CD4-positive, alpha-beta T cell treated with Interferon alpha-2 for 1 hour (primary cell): Measurements from ENCODE around the gene AGPAT2.
"Not testable (repeated sequence)": the region's sequence is repeated elsewhere in the genome, so short reads cannot be mapped to it uniquely, and the experiment has no call there.

ENCODE experiments used
- DNase-seq, 2 donors: peaks; one replicate each; pipeline ENCODE4 v3.0.0-alpha.2; 2020 to 2022

Gene AGPAT2

GRCh38 chr9:136720251-136720897, 33.1 kb upstream of the AGPAT2 start:
- no peak for DNase-seq

GRCh38 chr9:136719195-136719880, 32.1 kb upstream of the AGPAT2 start:
- peak; percentile 36 to 42 for DNase-seq

GRCh38 chr9:136718345-136719194, 31.3 kb upstream of the AGPAT2 start:
- no peak for DNase-seq

- DNase-seq = no peak
Observed at GRCh38 chr9:136717399-136717798, 30.1 kb upstream of the AGPAT2 start.

- DNase-seq = no peak
Observed at GRCh38 chr9:136714893-136715274, 27.6 kb upstream of the AGPAT2 start.

GRCh38 chr9:136714096-136714892, 27.0 kb upstream of the AGPAT2 start:
- no peak for DNase-seq

- no peak for DNase-seq
Observed at GRCh38 chr9:136713550-136713949, 26.3 kb upstream of the AGPAT2 start.

GRCh38 chr9:136712690-136713544, 25.7 kb upstream of the AGPAT2 start:
- DNase-seq = no peak

GRCh38 chr9:136711751-136712689, 24.8 kb upstream of the AGPAT2 start, which contains the start of gene DIPK1B:
DIPK1B (plus strand) TSS chr9:136712572; CDS start chr9:136712666, 94 bp downstream.
- no peak for DNase-seq

- DNase-seq = not testable (repeated sequence)
Observed at GRCh38 chr9:136711219-136711648, 24.0 kb upstream of the AGPAT2 start.

GRCh38 chr9:136710543-136710942, 23.3 kb upstream of the AGPAT2 start:
- DNase-seq = no peak

- DNase-seq = no peak
Observed at GRCh38 chr9:136709454-136710109, 22.3 kb upstream of the AGPAT2 start.

- no peak for DNase-seq
Observed at GRCh38 chr9:136707849-136708517, 20.7 kb upstream of the AGPAT2 start.

GRCh38 chr9:136707011-136707410, 19.8 kb upstream of the AGPAT2 start:
- no peak for DNase-seq

- no peak for DNase-seq
Observed at GRCh38 chr9:136705564-136705963, 18.3 kb upstream of the AGPAT2 start.

- DNase-seq = not testable (repeated sequence)
Observed at GRCh38 chr9:136704741-136705140, 17.5 kb upstream of the AGPAT2 start.

- DNase-seq = peak in 1 of 2 donors; percentile 11
Observed at GRCh38 chr9:136703276-136703860, 16.1 kb upstream of the AGPAT2 start.

GRCh38 chr9:136701668-136702053, 14.4 kb upstream of the AGPAT2 start:
- DNase-seq = no peak
